ENCODE data around the gene ITM2C.

The ITM2C gene

DNA sequence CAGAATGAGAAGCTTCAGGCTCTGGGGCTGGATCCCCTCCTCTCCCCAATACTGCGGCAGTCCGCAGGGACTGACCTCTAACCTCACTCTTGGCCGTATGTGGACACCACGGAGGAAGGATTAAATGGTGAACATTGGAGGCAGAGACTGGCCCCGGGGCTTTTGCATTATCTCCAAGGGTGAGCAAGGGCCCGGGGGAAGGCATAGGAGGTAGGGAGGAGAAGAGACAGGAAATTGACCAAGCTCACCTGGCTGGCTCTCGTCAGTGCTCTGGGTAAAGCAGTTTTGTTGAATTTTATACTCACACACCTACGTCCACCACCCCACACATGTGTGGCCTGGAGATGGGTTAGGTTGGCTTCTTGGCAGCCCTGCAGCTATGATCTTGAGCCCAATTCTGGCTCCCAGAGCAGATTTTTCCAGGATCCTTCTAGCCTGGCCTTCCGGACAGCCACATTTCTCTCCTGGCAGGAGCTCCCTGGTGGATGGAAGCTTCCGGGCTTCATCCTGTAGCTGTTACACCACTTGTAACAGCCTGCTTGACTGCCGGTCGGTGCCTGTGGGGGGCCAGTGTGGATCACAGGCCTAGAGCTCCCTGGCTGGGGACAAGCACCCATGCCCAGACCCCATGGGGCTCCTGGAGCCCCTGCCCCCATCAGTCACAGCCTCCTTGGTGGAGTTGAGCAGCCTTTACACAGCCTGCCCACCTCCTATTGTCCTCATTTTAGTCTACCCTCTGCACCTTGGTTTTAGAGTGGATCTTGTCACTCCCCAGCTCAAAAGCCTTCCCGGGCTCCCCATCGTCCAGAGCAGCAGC is 7.6 kb downstream of the ITM2C start:
- in situ Hi-C loops (cut with MboI; ENCODE audit: low sequenced_read_pairs) = no loop called here

DNA sequence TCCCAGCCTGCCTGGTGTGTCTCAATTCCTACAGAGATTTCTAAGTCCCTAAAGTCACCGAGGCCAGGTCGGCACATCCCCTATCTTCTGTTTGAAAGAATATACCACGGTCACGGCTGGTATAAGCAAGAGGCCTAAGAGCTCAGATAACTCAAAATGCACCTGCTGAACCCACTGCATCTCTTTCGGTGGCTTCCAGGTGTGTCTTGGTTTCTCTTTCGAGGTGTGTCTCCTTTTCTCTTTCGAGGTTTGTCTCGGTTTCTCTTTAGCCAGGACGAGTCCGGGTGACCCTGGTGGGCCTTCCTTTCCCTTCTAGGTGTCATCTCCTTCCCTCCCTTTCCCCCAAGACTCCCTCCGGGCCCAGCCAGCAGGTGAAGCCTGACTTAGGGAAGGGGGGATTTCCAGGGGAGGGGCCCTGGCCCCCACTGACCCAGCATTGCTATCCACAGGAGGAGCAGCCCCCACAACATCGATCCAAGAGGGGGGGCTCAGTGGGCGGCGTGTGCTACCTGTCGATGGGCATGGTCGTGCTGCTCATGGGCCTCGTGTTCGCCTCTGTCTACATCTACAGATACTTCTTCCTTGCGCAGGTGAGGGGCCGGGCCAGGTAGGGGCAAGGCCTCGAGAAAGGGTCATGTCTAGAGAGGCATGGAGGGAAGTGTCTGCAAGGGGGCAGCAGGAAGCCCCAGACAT is 8.4 kb downstream of the ITM2C start:
- in situ Hi-C loops (cut with MboI; ENCODE audit: low sequenced_read_pairs) = no loop called here

DNA sequence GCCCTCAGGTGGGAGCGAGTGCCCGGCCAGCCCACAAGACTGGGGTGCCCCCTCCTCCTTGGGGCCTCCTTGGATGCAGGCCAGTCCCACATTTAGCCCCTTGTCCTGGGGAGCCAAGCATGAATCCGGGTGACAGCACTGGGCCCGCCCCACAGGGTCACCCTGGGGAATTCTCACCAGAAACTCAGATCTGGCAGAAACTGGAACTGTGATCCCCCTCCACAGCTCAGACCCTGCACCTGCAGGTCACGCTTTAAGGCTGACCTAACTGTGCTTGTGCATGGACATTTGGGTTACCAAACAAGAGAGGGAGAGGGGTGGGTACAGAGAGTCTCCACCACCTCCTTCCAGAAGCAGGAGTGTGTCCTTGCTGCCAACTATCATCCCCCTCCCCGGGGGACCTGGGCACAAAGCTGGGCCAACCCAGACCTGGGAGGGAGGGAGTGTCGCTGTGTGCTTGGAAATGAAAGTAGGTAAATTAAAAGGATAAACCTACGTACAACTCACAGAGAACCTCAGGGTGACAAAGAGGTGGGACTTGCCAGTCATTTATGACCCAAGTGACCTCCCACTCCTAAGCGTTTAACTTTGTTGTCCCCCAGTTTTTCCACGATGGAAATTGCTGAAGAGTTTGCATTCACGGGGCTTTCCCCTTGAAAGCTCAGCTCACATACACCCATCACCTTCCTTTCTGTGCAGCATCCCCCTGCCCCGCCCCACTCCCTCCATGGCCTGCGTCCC is 9.1 kb downstream of the ITM2C start:
- in situ Hi-C loops (cut with MboI; ENCODE audit: low sequenced_read_pairs) = no loop called here

GRCh38 chr2:230874456-230874855 is 9.7 kb downstream of the ITM2C start:
- in situ Hi-C loops (cut with MboI; ENCODE audit: low sequenced_read_pairs) = no loop called here

- in situ Hi-C loops (cut with MboI; ENCODE audit: low sequenced_read_pairs) = no loop called here
Measured at GRCh38 chr2:230874876-230875275, 10.1 kb downstream of the ITM2C start.

- in situ Hi-C loops (cut with MboI; ENCODE audit: low sequenced_read_pairs) = no loop called here
Measured at GRCh38 chr2:230875347-230876315, 10.9 kb downstream of the ITM2C start.

DNA sequence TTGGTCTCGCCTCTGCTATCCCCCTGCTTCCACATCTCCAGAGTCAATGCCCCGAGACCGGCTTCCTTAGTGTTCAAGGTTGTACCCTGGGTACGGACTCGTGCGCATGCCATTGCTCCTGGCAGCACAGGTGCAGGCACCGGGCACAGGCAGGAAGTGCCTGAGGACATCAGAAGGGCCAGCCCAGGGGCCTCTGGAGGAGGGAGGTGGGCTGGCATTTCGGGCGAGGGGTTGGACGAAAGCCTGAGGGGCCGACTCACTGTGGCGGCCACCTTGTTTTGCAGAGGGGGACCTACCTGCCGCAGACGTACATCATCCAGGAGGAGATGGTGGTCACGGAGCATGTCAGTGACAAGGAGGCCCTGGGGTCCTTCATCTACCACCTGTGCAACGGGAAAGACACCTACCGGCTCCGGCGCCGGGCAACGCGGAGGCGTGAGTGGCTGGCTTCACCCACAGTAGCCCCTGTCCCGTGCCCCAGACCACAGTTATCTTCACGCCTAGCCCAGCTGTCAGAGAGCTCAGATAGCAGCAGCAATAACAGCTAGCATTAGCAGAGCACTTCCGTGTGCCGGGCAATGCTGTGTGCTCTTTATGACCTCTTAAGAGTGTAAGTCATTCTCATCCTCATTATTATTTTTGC is 12.5 kb downstream of the ITM2C start:
- in situ Hi-C loops (cut with MboI; ENCODE audit: low sequenced_read_pairs) = no loop called here

DNA sequence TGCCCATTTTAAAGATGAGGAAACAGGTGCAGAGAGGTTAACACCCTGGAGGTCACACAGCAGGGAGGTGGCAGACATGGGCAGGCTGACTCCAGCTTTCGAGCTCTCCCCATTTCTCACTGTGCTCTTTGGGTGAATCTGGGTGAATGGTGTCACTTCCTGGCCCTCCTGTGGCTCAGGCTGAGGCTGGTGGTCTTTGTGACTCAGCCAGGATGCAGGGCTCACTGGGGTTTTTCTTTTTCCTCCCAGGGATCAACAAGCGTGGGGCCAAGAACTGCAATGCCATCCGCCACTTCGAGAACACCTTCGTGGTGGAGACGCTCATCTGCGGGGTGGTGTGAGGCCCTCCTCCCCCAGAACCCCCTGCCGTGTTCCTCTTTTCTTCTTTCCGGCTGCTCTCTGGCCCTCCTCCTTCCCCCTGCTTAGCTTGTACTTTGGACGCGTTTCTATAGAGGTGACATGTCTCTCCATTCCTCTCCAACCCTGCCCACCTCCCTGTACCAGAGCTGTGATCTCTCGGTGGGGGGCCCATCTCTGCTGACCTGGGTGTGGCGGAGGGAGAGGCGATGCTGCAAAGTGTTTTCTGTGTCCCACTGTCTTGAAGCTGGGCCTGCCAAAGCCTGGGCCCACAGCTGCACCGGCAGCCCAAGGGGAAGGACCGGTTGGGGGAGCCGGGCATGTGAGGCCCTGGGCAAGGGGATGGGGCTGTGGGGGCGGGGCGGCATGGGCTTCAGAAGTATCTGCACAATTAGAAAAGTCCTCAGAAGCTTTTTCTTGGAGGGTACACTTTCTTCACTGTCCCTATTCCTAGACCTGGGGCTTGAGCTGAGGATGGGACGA is 13.2 kb downstream of the ITM2C start:
- in situ Hi-C loops (cut with MboI; ENCODE audit: low sequenced_read_pairs) = no loop called here

GRCh38 chr2:230878599-230879188 is 14.0 kb downstream of the ITM2C start:
- in situ Hi-C loops (cut with MboI; ENCODE audit: low sequenced_read_pairs) = no loop called here

DNA sequence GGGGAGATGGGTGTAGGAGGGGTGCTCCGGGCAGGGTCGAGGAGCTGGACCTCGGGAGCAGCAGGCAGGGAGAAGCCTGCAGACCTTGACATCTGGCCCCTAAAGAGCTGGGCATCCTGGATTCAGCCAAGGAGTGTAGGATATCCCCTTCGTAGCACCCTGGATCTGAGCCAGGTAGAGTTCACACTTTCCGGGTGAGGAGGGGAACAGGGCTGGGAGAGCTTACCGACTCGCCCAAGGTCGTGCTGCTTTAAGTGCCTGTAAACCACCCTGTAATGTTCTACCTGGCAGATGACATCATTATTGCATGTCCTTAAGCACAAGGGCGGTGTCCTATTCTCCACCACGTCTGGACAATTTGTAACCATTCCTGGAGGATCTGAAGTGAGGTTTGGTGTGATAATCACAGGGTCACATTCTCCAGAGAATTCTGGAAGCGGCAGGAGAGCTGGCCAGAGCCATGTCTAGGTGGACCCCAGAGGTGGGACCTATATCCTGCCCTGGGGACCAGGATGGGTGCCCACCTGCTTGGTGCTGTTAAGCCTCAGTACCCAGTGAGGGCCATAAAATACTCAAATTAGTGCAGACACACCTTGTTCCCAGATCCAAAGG is 14.6 kb downstream of the ITM2C start:
- in situ Hi-C loops (cut with MboI; ENCODE audit: low sequenced_read_pairs) = no loop called here

DNA sequence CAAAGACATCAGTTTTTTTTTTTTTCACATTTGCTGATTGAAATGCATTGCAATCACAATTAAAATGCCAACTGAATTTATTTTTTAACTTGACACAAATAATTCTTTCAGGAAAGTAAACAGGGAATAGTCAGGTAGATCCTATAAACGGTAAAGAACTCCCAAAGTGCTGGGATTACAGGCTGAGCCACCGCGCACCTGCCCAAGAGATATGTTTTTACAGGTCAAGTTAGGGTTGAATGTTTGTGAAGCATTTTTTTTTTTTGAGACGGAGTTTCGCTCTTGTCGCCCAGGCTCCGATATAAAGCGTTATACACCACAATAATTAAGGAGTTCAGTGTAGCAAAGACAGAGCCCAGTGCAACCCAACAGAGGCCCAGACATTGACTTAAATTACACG is 15.1 kb downstream of the ITM2C start:
- in situ Hi-C loops (cut with MboI; ENCODE audit: low sequenced_read_pairs) = no loop called here

DNA sequence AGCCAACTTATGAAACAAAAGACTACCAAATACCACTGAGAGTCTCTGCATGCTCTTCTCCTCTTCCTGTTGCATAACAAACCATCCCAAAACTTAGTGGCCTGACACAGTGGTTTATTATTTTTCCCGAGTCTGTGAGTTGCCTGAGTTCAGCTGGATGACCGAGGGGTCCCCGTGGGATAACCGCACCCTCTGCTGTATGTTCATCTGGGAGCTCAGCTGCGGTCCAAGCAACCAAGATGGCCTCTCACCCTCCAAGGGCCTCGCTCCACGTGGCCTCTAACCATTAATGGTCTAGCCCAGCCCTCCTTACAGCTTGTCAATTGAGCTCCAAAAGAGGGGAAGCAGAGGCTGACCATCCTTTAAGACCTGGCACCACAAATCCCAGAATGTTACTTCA is 17.1 kb downstream of the ITM2C start:
- in situ Hi-C loops (cut with MboI; ENCODE audit: low sequenced_read_pairs) = no loop called here

DNA sequence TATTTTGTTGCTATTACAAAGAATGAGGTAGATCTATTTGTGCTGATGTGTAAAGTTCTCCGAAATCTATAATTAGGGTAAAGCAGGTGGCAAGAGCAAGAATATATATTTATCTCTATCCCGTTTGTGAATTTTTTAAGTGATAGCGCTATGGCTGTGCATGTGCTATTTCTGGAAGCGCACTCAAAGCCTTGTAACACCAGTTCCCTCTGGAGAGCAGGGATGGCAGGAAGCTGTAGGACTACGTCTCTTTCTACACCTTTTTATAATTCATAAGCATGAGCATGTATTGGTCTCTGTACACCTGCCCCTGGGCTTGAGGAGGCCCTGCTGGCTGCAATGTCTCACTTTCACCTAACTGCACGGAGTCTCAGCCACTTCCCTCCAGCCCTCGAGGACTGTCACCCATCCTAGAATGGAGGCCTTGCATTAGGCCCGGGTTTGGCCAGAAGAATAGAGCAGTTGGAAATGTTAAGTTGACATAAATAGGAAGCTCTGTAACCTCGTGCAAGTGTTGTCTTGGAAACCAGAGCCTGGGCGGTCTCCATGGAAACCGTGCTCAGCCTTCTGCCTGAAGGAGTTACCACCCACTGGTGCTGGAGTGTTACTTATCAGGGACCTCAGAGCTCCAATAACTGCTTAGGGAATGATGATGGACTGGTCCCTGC is 20.9 kb downstream of the ITM2C start:
- in situ Hi-C loops (cut with MboI; ENCODE audit: low sequenced_read_pairs) = no loop called here

DNA sequence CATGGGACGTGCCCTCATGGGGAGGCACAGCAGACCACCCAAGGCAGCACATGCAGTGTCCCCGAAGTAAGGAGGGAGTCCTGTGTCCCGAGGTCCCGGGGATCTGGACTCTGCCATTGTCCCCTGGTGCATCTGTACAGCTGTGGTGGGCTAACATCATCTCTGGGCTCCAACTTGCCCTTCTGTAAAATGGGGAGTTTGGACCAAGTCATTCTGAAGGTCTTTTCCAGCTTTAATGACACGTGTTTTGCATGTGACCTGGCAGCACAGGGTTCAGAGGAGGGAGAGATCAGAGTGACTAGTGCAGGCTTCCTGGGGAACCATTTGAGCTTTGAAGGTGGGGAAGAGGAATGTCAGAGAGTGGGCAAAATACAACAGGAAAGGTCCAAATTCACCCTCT is 21.5 kb downstream of the ITM2C start:
- in situ Hi-C loops (cut with MboI; ENCODE audit: low sequenced_read_pairs) = no loop called here

GRCh38 chr2:230886671-230887071 is 21.9 kb downstream of the ITM2C start:
- in situ Hi-C loops (cut with MboI; ENCODE audit: low sequenced_read_pairs) = no loop called here

GRCh38 chr2:230887342-230887741 is 22.6 kb downstream of the ITM2C start:
- in situ Hi-C loops (cut with MboI; ENCODE audit: low sequenced_read_pairs) = no loop called here

- in situ Hi-C loops (cut with MboI; ENCODE audit: low sequenced_read_pairs) = no loop called here
Measured at GRCh38 chr2:230888824-230889400, 24.2 kb downstream of the ITM2C start.
